ENCODE results near the gene TSPAN9.

Gene TSPAN9

GRCh38 chr12:3275171-3276041 is 198.2 kb downstream of the TSPAN9 start:
- DNase-seq (ENCODE audit: low read depth), result peak; percentile 70

- no peak for DNase-seq (ENCODE audit: low read depth)
Measured at GRCh38 chr12:3276226-3276625, 199.0 kb downstream of the TSPAN9 start.

GRCh38 chr12:3277306-3277943 is 200.2 kb downstream of the TSPAN9 start:
- DNase-seq (ENCODE audit: low read depth), result no peak

- DNase-seq (ENCODE audit: low read depth), result peak; percentile 16
Measured at GRCh38 chr12:3278681-3279414, 201.7 kb downstream of the TSPAN9 start.

- no peak for DNase-seq (ENCODE audit: low read depth)
Measured at GRCh38 chr12:3279415-3279780, 202.2 kb downstream of the TSPAN9 start.

GRCh38 chr12:3279832-3280231 is 202.7 kb downstream of the TSPAN9 start:
- DNase-seq (ENCODE audit: low read depth), result no peak

GRCh38 chr12:3280967-3281366 is 203.8 kb downstream of the TSPAN9 start:
- DNase-seq (ENCODE audit: low read depth), result no peak

- no peak for DNase-seq (ENCODE audit: low read depth)
Measured at GRCh38 chr12:3281588-3282383, 204.6 kb downstream of the TSPAN9 start.

GRCh38 chr12:3282384-3282670 is 205.1 kb downstream of the TSPAN9 start:
- no peak for DNase-seq (ENCODE audit: low read depth)

GRCh38 chr12:3283137-3283680 is 206.0 kb downstream of the TSPAN9 start:
- DNase-seq (ENCODE audit: low read depth), result no peak

GRCh38 chr12:3284405-3284804 is 207.2 kb downstream of the TSPAN9 start:
- no peak for DNase-seq (ENCODE audit: low read depth)

GRCh38 chr12:3285570-3285969 is 208.4 kb downstream of the TSPAN9 start:
- DNase-seq (ENCODE audit: low read depth), result no peak

GRCh38 chr12:3288690-3289089 is 211.5 kb downstream of the TSPAN9 start:
- no peak for DNase-seq (ENCODE audit: low read depth)

GRCh38 chr12:3289702-3290101 is 212.5 kb downstream of the TSPAN9 start:
- DNase-seq (ENCODE audit: low read depth), result no peak

GRCh38 chr12:3291939-3292338 is 214.8 kb downstream of the TSPAN9 start:
- DNase-seq (ENCODE audit: low read depth), result no peak

GRCh38 chr12:3292677-3293412 is 215.7 kb downstream of the TSPAN9 start:
- no peak for DNase-seq (ENCODE audit: low read depth)

- DNase-seq (ENCODE audit: low read depth), result peak; percentile 37
Measured at GRCh38 chr12:3293446-3294161, 216.4 kb downstream of the TSPAN9 start.

GRCh38 chr12:3294481-3294911 is 217.3 kb downstream of the TSPAN9 start:
- no peak for DNase-seq (ENCODE audit: low read depth)

- DNase-seq (ENCODE audit: low read depth), result no peak
Measured at GRCh38 chr12:3295225-3295624, 218.0 kb downstream of the TSPAN9 start.

GRCh38 chr12:3295646-3296408 is 218.6 kb downstream of the TSPAN9 start:
- peak; percentile 48 for DNase-seq (ENCODE audit: low read depth)
